Testis (tissue), 2 donors: ENCODE measurements around the gene BRAT1.

Experiments
- CTCF ChIP-seq, 3 experiments: fragments of 450-650 bp in 2 of 3; fragments of 200-600 bp in 1 of 3; sonication (generic) in 1 of 3; IDR thresholded peaks; one replicate each; pipeline ENCODE4 v1.5.1; 2016 to 2019; ENCODE audit warnings: antibody characterized with exemption in 3 of 3, mild to moderate bottlenecking in 2 of 3, moderate library complexity in 1 of 3
- POLR2A ChIP-seq: fragments of 450-650 bp; IDR thresholded peaks from one replicate; pipeline ENCODE4 v1.6.1; 2017; ENCODE audit warnings: antibody characterized with exemption, mild to moderate bottlenecking, moderate library complexity

- no peak for TF ChIP-seq CTCF (IDR thresholded peaks at IDR 0.05)
- TF ChIP-seq POLR2A: no peak
These were observed 45.9 kb downstream of the BRAT1 start for GRCh38 chr7:2509298-2509906.
